Measurements from ENCODE around the gene SLC6A19.

SLC6A19 gene

GRCh38 chr5:1245905-1246576 is 44.6 kb downstream of the SLC6A19 start:
- POLR2A ChIA-PET = no interaction called here
- Histone ChIP-seq H3K4me1 (ENCODE audit: control extremely low read depth in 1 of 4, control insufficient read depth in 4 of 4, insufficient read depth in 4 of 4, low read length in 3 of 4) (no peaks in the 10 kb centered on the region), H3K27ac (ENCODE audit: insufficient read depth in 1 of 2, low read depth in 1 of 2, low read length in 2 of 2, poor library complexity in 1 of 2, severe bottlenecking in 2 of 2) (no peak overlapping the region), H3K4me3 (ENCODE audit: control insufficient read depth in 1 of 7, extremely low read depth in 1 of 7, insufficient read depth in 4 of 7, low read depth in 2 of 7, low read length in 6 of 7) (no peak overlapping the region), H3K36me3 (ENCODE audit: control insufficient read depth in 4 of 4, insufficient read depth in 4 of 4, low read length in 3 of 4) (no peaks in the 10 kb centered on the region), H3K9me3 (ENCODE audit: control extremely low read depth in 1 of 5, control insufficient read depth in 4 of 5, insufficient read depth in 2 of 5, low read depth in 1 of 5, low read length in 4 of 5) (no peaks in the 10 kb centered on the region), H3K27me3 (replicated peaks in 2 of 5; ENCODE audit: control insufficient read depth in 4 of 5, insufficient read depth in 5 of 5, low read length in 4 of 5) (peaks cover 0 to 74% (median 13%) of the 10 kb centered on the region in 5 experiments)
- WGBS (ENCODE audit: insufficient coverage) = 18% methylated on average over 54 of the region's 58 CpGs
- no peak for DNase-seq
- CTCF ChIA-PET = no interaction called here

GRCh38 chr5:1246711-1247431 is 45.5 kb downstream of the SLC6A19 start:
- Histone ChIP-seq H3K27me3 (replicated peaks in 2 of 5; ENCODE audit: control insufficient read depth in 4 of 5, insufficient read depth in 5 of 5, low read length in 4 of 5) (peaks cover 0 to 74% (median 13%) of the 10 kb centered on the region in 5 experiments), H3K4me3 (ENCODE audit: control insufficient read depth in 1 of 7, extremely low read depth in 1 of 7, insufficient read depth in 4 of 7, low read depth in 2 of 7, low read length in 6 of 7) (no peak overlapping the region), H3K27ac (ENCODE audit: insufficient read depth in 1 of 2, low read depth in 1 of 2, low read length in 2 of 2, poor library complexity in 1 of 2, severe bottlenecking in 2 of 2) (no peak overlapping the region), H3K36me3 (ENCODE audit: control insufficient read depth in 4 of 4, insufficient read depth in 4 of 4, low read length in 3 of 4) (no peaks in the 10 kb centered on the region), H3K4me1 (ENCODE audit: control extremely low read depth in 1 of 4, control insufficient read depth in 4 of 4, insufficient read depth in 4 of 4, low read length in 3 of 4) (no peaks in the 10 kb centered on the region), H3K9me3 (ENCODE audit: control extremely low read depth in 1 of 5, control insufficient read depth in 4 of 5, insufficient read depth in 2 of 5, low read depth in 1 of 5, low read length in 4 of 5) (no peaks in the 10 kb centered on the region)
- DNase-seq = peak; percentile 7 to 48 (median 41)
- CTCF ChIA-PET = no interaction called here
- POLR2A ChIA-PET = interaction anchor here (0.5 kb wide), 1 partner anchor 10 kb away, joined by 6 read pairs; no protein-coding TSS in a partner anchor
- 27% methylated on average over 35 of the region's 43 CpGs for WGBS (ENCODE audit: insufficient coverage)

GRCh38 chr5:1247811-1248210 is 46.4 kb downstream of the SLC6A19 start:
- POLR2A ChIA-PET = interaction anchor here (0.5 kb wide), 1 partner anchor 9 kb away, joined by 6 read pairs; no protein-coding TSS in a partner anchor
- CTCF ChIA-PET = no interaction called here
- no peaks in the 10 kb centered on the region for H3K9me3 ChIP-seq (ENCODE audit: control extremely low read depth in 1 of 5, control insufficient read depth in 4 of 5, insufficient read depth in 2 of 5, low read depth in 1 of 5, low read length in 4 of 5)
- H3K27ac ChIP-seq (ENCODE audit: insufficient read depth in 1 of 2, low read depth in 1 of 2, low read length in 2 of 2, poor library complexity in 1 of 2, severe bottlenecking in 2 of 2) = no peak overlapping the region
- no peaks in the 10 kb centered on the region for H3K4me1 ChIP-seq (ENCODE audit: control extremely low read depth in 1 of 4, control insufficient read depth in 4 of 4, insufficient read depth in 4 of 4, low read length in 3 of 4)
- H3K4me3 ChIP-seq (ENCODE audit: control insufficient read depth in 1 of 7, extremely low read depth in 1 of 7, insufficient read depth in 4 of 7, low read depth in 2 of 7, low read length in 6 of 7) = no peak overlapping the region
- no peak for DNase-seq
- H3K36me3 ChIP-seq (ENCODE audit: control insufficient read depth in 4 of 4, insufficient read depth in 4 of 4, low read length in 3 of 4) = no peaks in the 10 kb centered on the region
- WGBS (ENCODE audit: insufficient coverage) = 82% methylated on average over 5 of the region's 6 CpGs
- H3K27me3 ChIP-seq (replicated peaks in 2 of 5; ENCODE audit: control insufficient read depth in 4 of 5, insufficient read depth in 5 of 5, low read length in 4 of 5) = peaks cover 0 to 70% (median 13%) of the 10 kb centered on the region in 5 experiments

- no peak for DNase-seq
- H3K27me3 ChIP-seq (replicated peaks in 2 of 5; ENCODE audit: control insufficient read depth in 4 of 5, insufficient read depth in 5 of 5, low read length in 4 of 5) = peaks cover 0 to 53% (median 6%) of the 10 kb centered on the region in 5 experiments
- H3K27ac ChIP-seq (ENCODE audit: insufficient read depth in 1 of 2, low read depth in 1 of 2, low read length in 2 of 2, poor library complexity in 1 of 2, severe bottlenecking in 2 of 2) = no peak overlapping the region
- WGBS (ENCODE audit: insufficient coverage) = 88% methylated on average over 26 of the region's 29 CpGs
- ChIA-PET CTCF (no interaction called here), POLR2A (no interaction called here)
- no peaks in the 10 kb centered on the region for H3K4me1 ChIP-seq (ENCODE audit: control extremely low read depth in 1 of 4, control insufficient read depth in 4 of 4, insufficient read depth in 4 of 4, low read length in 3 of 4)
- no peaks in the 10 kb centered on the region for H3K9me3 ChIP-seq (ENCODE audit: control extremely low read depth in 1 of 5, control insufficient read depth in 4 of 5, insufficient read depth in 2 of 5, low read depth in 1 of 5, low read length in 4 of 5)
- no peaks in the 10 kb centered on the region for H3K36me3 ChIP-seq (ENCODE audit: control insufficient read depth in 4 of 4, insufficient read depth in 4 of 4, low read length in 3 of 4)
- no peak overlapping the region for H3K4me3 ChIP-seq (ENCODE audit: control insufficient read depth in 1 of 7, extremely low read depth in 1 of 7, insufficient read depth in 4 of 7, low read depth in 2 of 7, low read length in 6 of 7)
These were observed 48.2 kb downstream of the SLC6A19 start for GRCh38 chr5:1249366-1250280.

- Histone ChIP-seq H3K27ac (ENCODE audit: insufficient read depth in 1 of 2, low read depth in 1 of 2, low read length in 2 of 2, poor library complexity in 1 of 2, severe bottlenecking in 2 of 2) (no peak overlapping the region), H3K27me3 (replicated peaks in 2 of 5; ENCODE audit: control insufficient read depth in 4 of 5, insufficient read depth in 5 of 5, low read length in 4 of 5) (peaks cover 0 to 30% (median 3%) of the 10 kb centered on the region in 5 experiments), H3K4me1 (ENCODE audit: control extremely low read depth in 1 of 4, control insufficient read depth in 4 of 4, insufficient read depth in 4 of 4, low read length in 3 of 4) (no peaks in the 10 kb centered on the region), H3K4me3 (ENCODE audit: control insufficient read depth in 1 of 7, extremely low read depth in 1 of 7, insufficient read depth in 4 of 7, low read depth in 2 of 7, low read length in 6 of 7) (no peak overlapping the region), H3K9me3 (ENCODE audit: control extremely low read depth in 1 of 5, control insufficient read depth in 4 of 5, insufficient read depth in 2 of 5, low read depth in 1 of 5, low read length in 4 of 5) (no peaks in the 10 kb centered on the region), H3K36me3 (ENCODE audit: control insufficient read depth in 4 of 4, insufficient read depth in 4 of 4, low read length in 3 of 4) (no peaks in the 10 kb centered on the region)
- 73% methylated on average over 27 of the region's 27 CpGs for WGBS (ENCODE audit: insufficient coverage)
- no peak for DNase-seq
- CTCF ChIA-PET = no interaction called here
- POLR2A ChIA-PET = no interaction called here
These were observed 50.5 kb downstream of the SLC6A19 start for GRCh38 chr5:1251678-1252580.

GRCh38 chr5:1252681-1253080 is 51.3 kb downstream of the SLC6A19 start:
- ChIA-PET POLR2A (no interaction called here), CTCF (no interaction called here)
- WGBS (ENCODE audit: insufficient coverage) = 92% methylated on average over 6 of the region's 9 CpGs
- no peak overlapping the region for H3K27ac ChIP-seq (ENCODE audit: insufficient read depth in 1 of 2, low read depth in 1 of 2, low read length in 2 of 2, poor library complexity in 1 of 2, severe bottlenecking in 2 of 2)
- H3K4me3 ChIP-seq (ENCODE audit: control insufficient read depth in 1 of 7, extremely low read depth in 1 of 7, insufficient read depth in 4 of 7, low read depth in 2 of 7, low read length in 6 of 7) = no peak overlapping the region
- DNase-seq = no peak
- H3K4me1 ChIP-seq (ENCODE audit: control extremely low read depth in 1 of 4, control insufficient read depth in 4 of 4, insufficient read depth in 4 of 4, low read length in 3 of 4) = no peaks in the 10 kb centered on the region
- no peaks in the 10 kb centered on the region for H3K36me3 ChIP-seq (ENCODE audit: control insufficient read depth in 4 of 4, insufficient read depth in 4 of 4, low read length in 3 of 4)
- H3K27me3 ChIP-seq (replicated peaks in 2 of 5; ENCODE audit: control insufficient read depth in 4 of 5, insufficient read depth in 5 of 5, low read length in 4 of 5) = peaks cover 0 to 23% (median 3%) of the 10 kb centered on the region in 5 experiments
- H3K9me3 ChIP-seq (ENCODE audit: control extremely low read depth in 1 of 5, control insufficient read depth in 4 of 5, insufficient read depth in 2 of 5, low read depth in 1 of 5, low read length in 4 of 5) = no peaks in the 10 kb centered on the region

All from common myeloid progenitor, CD34-positive (primary cell).